ENCODE data around the gene SLC12A8. TPM values are rescaled to one million over a fixed set of nuclear protein-coding genes. Genes with fewer than 3 reads are reported as not detected.
A peak's percentile ranks its signal among the peaks of the same experiment; 100 is the strongest.

SLC12A8 gene
- total RNA-seq, 4 donors from 2014 or later: 5.4 to 10.5 (median 6.8) TPM

- Histone ChIP-seq H3K27ac (no peak overlapping the region), H3K4me3 (no peak overlapping the region), H3K27me3 (no peaks in the 10 kb centered on the region), H3K9me3 (no peaks in the 10 kb centered on the region), H3K36me3 (no peaks in the 10 kb centered on the region), H3K4me1 (peaks cover 6 to 35% (median 12%) of the 10 kb centered on the region in 4 donors)
- TF ChIP-seq POLR2A (IDR thresholded peaks at IDR 0.05) (no peak), POLR2AphosphoS5 (IDR thresholded peaks at IDR 0.05) (no peak), EP300 (IDR thresholded peaks at IDR 0.05; ENCODE audit: low read depth) (no peak)
- TF ChIP-seq, protein P1, sequence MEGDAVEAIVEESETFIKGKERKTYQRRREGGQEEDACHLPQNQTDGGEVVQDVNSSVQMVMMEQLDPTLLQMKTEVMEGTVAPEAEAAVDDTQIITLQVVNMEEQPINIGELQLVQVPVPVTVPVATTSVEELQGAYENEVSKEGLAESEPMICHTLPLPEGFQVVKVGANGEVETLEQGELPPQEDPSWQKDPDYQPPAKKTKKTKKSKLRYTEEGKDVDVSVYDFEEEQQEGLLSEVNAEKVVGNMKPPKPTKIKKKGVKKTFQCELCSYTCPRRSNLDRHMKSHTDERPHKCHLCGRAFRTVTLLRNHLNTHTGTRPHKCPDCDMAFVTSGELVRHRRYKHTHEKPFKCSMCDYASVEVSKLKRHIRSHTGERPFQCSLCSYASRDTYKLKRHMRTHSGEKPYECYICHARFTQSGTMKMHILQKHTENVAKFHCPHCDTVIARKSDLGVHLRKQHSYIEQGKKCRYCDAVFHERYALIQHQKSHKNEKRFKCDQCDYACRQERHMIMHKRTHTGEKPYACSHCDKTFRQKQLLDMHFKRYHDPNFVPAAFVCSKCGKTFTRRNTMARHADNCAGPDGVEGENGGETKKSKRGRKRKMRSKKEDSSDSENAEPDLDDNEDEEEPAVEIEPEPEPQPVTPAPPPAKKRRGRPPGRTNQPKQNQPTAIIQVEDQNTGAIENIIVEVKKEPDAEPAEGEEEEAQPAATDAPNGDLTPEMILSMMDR (IDR thresholded peaks at IDR 0.05): no peak
- in situ Hi-C loops (cut with MboI; ENCODE audit: low pct_ligation_motif_present in 1 of 4, low pct_unique_long_range_greater_than_20kb in 1 of 4, low sequenced_read_pairs in 3 of 4) (no loop called here), intact Hi-C loops (cut with DNase I; ENCODE audit: low total_unique reads) (no loop called here)
- 69 to 74% methylated on average over 3 to 7 of the region's 7 CpGs for WGBS, 2 donors (ENCODE audit: low coverage in 1 of 2)
- no peak for DNase-seq
Observed at GRCh38 chr3:125143982-125144652, 68.4 kb downstream of the SLC12A8 start.

DNA sequence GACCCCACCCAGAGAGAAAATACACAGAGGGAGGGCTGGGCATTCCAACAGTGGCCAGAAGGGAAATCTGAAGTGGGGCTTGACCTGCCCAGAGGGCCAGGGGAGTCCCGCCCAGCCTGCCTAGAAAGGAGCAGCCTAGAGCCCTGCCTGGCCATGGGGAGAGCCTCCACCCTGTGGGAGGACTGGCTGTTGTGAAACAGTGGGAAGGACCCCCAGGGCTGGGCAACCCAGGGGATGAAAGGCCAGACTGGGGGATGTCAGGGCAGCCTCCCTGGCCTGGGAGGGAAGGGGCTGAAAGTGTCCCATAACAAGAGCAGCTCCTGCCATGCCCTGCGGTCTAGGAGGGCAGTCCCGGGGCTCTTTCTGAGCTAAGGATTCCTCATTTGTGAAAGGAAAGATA is 69.0 kb downstream of the SLC12A8 start:
- no peak for DNase-seq
- intact Hi-C loops (cut with DNase I; ENCODE audit: low total_unique reads) (no loop called here), in situ Hi-C loops (cut with MboI; ENCODE audit: low pct_ligation_motif_present in 1 of 4, low pct_unique_long_range_greater_than_20kb in 1 of 4, low sequenced_read_pairs in 3 of 4) (no loop called here)
- WGBS, 2 donors (ENCODE audit: low coverage in 1 of 2): 81 to 100% methylated on average over 2 to 3 of the region's 3 CpGs
- no peaks in the 10 kb centered on the region for H3K9me3 ChIP-seq
- H3K36me3 ChIP-seq: no peaks in the 10 kb centered on the region
- no peak overlapping the region for H3K27ac ChIP-seq
- TF ChIP-seq EP300 (IDR thresholded peaks at IDR 0.05; ENCODE audit: low read depth): no peak
- H3K4me3 ChIP-seq: no peak overlapping the region
- H3K4me1 ChIP-seq: peaks cover 6 to 33% (median 12%) of the 10 kb centered on the region in 4 donors
- H3K27me3 ChIP-seq: no peaks in the 10 kb centered on the region

GRCh38 chr3:125142940-125143339 is 69.6 kb downstream of the SLC12A8 start:
- Histone ChIP-seq H3K4me3 (no peak overlapping the region), H3K36me3 (no peaks in the 10 kb centered on the region), H3K27ac (peak overlapping the region in 1 of 4 donors; percentile 64), H3K27me3 (no peaks in the 10 kb centered on the region), H3K9me3 (no peaks in the 10 kb centered on the region), H3K4me1 (peaks cover 6 to 29% (median 12%) of the 10 kb centered on the region in 4 donors)
- WGBS, 2 donors (ENCODE audit: low coverage in 1 of 2): 88% methylated on average over 5 to 6 of the region's 6 CpGs
- TF ChIP-seq, protein P1 (IDR thresholded peaks at IDR 0.05): no peak
- TF ChIP-seq POLR2AphosphoS5 (IDR thresholded peaks at IDR 0.05) (no peak), POLR2A (IDR thresholded peaks at IDR 0.05) (no peak), EP300 (IDR thresholded peaks at IDR 0.05; ENCODE audit: low read depth) (no peak)
- intact Hi-C loops (cut with DNase I; ENCODE audit: low total_unique reads): no loop called here
- no peak for DNase-seq
- in situ Hi-C loops (cut with MboI; ENCODE audit: low pct_ligation_motif_present in 1 of 4, low pct_unique_long_range_greater_than_20kb in 1 of 4, low sequenced_read_pairs in 3 of 4): no loop called here

DNA sequence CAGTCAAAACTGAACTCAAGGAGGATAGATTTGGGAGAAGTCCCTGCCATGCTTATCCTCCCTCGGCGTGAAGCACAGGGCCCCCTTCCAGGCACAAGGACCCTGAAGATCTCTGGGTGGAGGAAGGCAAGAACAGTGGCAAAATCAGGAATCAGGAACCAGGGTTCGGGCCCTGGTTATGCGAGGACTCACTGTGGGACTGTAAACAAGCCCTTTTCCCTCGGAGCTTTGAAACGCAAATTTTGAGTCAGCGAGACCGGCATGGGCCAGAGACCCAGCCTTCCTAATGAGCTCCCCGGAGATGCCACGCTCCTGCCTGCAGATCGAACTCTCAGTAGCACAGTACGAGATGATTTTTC is 70.1 kb downstream of the SLC12A8 start:
- no peak for DNase-seq
- in situ Hi-C loops (cut with MboI; ENCODE audit: low pct_ligation_motif_present in 1 of 4, low pct_unique_long_range_greater_than_20kb in 1 of 4, low sequenced_read_pairs in 3 of 4): no loop called here
- no peaks in the 10 kb centered on the region for H3K9me3 ChIP-seq
- peaks cover 6 to 26% (median 12%) of the 10 kb centered on the region in 4 donors for H3K4me1 ChIP-seq
- 82 to 100% methylated on average over 1 to 12 of the region's 12 CpGs for WGBS, 2 donors (ENCODE audit: low coverage in 1 of 2)
- peak overlapping the region in 3 of 4 donors; percentile 47 to 64 (median 55) for H3K27ac ChIP-seq
- H3K27me3 ChIP-seq: no peaks in the 10 kb centered on the region
- TF ChIP-seq, protein P1 (IDR thresholded peaks at IDR 0.05): no peak
- no peak for TF ChIP-seq EP300 (IDR thresholded peaks at IDR 0.05; ENCODE audit: low read depth)
- TF ChIP-seq POLR2A (IDR thresholded peaks at IDR 0.05): no peak
- TF ChIP-seq POLR2AphosphoS5 (IDR thresholded peaks at IDR 0.05): no peak
- intact Hi-C loops (cut with DNase I; ENCODE audit: low total_unique reads): no loop called here
- no peaks in the 10 kb centered on the region for H3K36me3 ChIP-seq
- H3K4me3 ChIP-seq: no peak overlapping the region
